ENCODE data around the gene GNAO1.

The GNAO1 gene

DNA sequence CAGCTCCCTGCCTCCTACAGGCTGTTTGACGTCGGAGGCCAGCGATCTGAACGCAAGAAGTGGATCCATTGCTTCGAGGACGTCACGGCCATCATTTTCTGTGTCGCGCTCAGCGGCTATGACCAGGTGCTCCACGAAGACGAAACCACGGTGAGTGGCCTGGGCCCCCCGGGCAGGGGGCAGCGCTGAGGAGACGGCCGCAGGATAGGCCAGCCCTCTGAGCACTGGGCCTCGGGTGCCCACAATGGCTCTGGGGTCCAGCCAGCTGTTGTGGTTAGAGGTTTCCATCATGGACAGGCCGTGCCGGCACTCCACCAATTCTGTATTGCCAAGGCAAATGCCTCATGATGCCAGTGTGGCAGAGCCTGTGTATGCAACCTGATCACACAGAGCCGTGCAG lies 145.4 kb downstream of the GNAO1 start:
- no peak for DNase-seq (ENCODE audit: low read depth)

DNA sequence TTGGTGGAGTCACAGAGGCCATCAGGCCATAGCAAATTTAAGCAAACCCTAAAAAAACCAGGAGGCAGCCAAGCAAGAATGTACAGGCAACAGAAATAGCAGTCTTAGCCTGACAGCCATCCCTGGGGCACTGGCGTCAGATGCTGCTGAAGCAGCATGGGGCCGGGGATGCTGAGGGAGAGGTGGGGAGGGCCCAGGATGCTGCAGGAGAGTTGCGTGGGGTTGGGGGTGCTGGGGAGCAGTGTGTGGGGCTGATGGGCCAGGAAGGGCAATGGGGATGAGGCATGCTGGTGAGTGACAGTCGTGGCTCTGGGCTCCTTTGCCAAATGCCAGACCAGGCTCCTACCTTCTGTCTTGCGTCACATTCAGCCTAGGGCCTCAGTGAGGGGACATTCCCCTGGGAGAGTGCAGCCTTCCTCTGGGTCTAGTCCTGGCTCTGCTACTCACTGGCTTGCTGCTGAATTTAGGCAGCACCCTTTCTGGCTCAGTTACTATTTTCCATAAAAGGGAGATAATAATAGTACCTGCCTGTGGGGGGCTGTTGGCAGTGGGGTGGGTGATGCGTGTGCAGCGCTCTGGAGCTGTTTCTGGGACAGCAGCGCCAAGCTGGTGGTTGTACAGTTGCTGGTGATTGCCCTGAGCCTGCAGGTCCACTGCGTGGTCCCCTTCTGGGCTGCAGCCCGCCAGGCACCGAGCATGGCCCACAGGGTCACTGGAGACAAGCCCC lies 146.0 kb downstream of the GNAO1 start:
- DNase-seq (ENCODE audit: low read depth) = no peak

GRCh38 chr16:56337858-56338325 lies 146.6 kb downstream of the GNAO1 start:
- DNase-seq (ENCODE audit: low read depth) = no peak

- DNase-seq (ENCODE audit: low read depth) = no peak
Measured at GRCh38 chr16:56338566-56339318, 147.5 kb downstream of the GNAO1 start.

DNA sequence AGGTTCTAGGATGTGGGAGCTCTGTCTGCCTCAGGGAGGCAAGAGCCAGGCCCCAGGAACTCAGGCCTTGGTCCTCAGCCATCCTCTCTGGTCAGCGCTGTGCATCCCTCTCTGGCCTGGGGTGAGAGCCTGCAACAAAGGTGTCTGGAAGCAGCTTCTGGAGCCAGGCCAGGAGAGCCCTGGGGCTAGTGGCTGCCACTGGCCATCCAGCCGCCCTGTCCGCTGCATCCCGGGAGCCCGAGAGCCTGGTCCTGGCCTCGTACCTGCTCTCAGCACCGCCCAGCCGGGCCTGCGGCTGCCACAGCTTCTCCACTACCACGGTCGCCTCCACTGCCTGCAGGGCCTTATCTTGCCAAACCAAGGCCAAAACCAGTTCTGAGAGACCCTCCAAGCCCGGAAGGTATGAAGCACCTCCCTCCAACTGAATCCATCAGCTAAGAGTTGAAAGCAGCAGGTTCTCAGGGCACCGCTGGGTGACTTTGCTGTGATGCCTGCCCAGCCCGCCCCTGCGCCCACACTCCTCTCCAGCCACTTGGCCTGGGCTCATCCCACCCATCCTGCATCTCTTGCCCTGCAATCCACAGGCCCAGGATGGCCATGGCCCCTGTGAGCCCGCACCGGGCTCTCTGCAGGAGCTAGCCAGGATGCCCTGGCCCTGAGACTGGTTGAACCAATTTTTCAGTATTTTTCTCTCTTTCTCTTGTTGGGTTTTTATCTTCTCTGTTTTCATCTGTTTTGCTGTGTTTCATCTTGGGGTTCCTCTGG lies 148.3 kb downstream of the GNAO1 start:
- DNase-seq (ENCODE audit: low read depth) = no peak

GRCh38 chr16:56340416-56340815 lies 149.1 kb downstream of the GNAO1 start:
- DNase-seq (ENCODE audit: low read depth) = no peak

DNA sequence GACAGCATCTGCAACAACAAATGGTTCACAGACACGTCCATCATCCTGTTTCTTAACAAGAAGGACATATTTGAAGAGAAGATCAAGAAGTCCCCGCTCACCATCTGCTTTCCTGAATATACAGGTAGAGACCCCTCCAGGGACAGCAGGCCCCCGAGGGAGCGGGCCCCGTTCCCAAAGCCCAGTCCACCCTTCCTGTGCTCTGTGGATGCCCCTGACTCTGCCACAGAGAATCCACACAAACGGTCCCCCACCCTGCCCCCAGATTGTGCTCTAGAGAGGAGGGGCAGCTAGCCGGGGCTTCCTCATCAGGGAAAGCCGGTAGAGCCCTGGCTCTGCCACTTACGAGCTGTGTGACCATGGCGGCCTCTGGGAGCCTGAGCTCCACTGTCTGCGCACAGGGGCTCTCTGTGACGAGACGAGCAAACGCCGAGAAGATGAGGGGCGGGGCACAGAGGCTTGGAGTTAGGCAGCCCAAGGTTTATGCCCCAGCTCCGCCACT lies 149.6 kb downstream of the GNAO1 start:
- no peak for DNase-seq (ENCODE audit: low read depth)

- DNase-seq (ENCODE audit: low read depth) = no peak
Measured at GRCh38 chr16:56341656-56342399, 150.5 kb downstream of the GNAO1 start.

- DNase-seq (ENCODE audit: low read depth) = no peak
Measured at GRCh38 chr16:56343661-56344517, 152.6 kb downstream of the GNAO1 start.

GRCh38 chr16:56344518-56345405 lies 153.5 kb downstream of the GNAO1 start:
- no peak for DNase-seq (ENCODE audit: low read depth)

DNA sequence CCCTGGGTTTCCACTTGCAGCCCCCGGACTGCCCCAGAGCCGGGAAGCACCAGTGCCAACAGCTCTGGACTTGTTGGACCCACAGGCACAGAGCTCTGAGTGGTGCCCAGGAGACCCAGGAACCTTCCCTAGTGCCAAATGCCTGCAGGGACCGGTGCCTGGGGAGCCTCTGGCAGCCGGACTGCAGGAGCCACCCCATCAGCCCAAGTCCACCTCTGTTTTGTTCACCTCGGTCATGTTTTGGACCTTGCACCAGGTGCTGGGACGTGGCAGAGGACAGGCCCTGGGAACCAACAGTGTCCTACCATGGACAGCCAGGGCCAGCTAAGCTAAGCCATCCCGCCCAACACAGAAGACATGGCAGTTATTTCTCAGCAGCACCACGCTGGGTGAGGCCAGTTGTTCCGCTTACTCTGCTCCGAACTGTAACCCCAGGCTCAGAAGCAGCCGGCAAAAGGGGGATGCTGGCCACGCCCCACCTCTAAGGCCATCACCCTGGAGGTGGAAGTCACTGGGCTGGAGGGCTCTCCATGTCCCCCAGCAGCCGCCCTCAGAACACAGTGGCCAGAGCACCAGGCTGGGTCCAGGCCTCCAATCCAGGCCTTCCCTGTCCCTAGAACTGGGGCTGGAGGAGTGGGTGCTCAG lies 154.2 kb downstream of the GNAO1 start:
- no peak for DNase-seq (ENCODE audit: low read depth)

DNA sequence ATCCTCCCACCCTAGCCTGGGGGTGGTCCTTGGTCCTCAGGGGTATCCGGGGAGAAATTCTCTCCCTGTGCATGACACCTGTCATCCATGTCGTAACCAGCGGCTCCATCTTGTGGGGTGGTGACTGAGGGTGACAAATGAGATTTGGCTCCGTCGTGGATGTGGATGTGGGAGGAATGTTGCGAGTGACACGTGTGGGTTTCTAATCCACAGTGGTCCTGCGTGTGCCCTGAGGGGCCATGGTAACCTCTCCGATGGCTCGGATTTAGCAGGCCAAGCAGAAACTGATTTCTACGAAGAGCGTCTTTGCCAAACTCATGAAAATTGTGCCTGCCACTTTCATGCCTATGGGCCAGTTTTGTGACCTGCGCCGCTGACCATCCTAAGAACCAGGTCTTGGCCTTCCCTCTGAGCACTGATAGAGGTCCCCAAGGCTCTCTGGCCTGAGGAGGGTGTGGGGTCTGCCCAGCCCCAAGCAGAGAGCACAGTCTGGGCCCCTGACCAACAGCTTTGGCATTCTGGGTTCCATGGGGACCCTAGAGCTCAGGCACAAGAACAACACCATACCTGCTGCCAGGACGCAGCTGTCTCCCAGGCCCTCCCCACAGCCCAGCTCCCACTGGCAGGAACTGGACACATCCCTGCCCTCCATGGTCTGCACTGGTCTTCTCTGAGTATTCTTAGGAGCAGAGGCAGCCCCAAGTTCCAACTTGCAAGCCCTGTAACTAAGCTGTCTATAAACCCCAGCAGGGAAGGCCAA lies 155.0 kb downstream of the GNAO1 start:
- DNase-seq (ENCODE audit: low read depth) = no peak

DNA sequence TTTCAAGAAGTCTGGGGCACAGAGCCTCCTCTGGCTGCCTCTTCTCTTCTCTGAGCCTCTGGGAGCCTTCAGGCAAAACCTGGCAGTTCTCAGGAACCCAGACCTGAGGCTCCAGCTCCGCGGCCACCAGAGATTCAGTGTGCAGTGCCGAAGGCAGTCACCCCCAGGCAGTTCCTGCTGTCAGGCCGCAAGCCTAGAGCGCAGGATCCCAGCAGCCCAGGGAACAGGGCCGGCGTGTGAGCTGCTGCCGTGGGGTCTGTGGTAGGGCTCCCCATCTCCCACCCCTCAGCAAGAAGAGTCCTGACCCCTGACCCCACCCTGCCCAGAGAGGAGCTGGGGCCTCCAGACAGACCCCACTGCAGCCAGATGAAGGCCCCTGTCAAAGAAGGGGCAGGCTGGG lies 155.9 kb downstream of the GNAO1 start:
- DNase-seq (ENCODE audit: low read depth) = no peak

DNA sequence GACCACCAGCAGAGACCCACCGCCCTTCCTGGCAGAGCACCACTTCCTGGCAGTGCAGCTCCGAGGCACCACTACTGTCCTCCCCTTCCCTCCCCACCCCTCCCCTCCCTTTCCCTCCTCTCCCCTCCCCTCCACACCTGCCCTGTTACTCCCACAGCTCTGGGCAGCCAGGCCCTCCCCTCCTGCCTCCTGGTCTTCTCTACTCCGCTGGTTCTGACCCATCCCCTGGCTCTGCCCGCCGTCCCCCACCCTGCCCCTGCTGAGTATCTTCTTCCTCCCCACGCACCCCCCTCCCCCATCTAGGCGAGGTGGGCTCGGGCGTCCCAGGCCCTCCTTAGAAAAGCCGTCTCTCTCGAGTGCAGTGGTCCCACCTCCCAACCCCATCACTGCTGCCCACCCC lies 156.4 kb downstream of the GNAO1 start:
- no peak for DNase-seq (ENCODE audit: low read depth)

DNA sequence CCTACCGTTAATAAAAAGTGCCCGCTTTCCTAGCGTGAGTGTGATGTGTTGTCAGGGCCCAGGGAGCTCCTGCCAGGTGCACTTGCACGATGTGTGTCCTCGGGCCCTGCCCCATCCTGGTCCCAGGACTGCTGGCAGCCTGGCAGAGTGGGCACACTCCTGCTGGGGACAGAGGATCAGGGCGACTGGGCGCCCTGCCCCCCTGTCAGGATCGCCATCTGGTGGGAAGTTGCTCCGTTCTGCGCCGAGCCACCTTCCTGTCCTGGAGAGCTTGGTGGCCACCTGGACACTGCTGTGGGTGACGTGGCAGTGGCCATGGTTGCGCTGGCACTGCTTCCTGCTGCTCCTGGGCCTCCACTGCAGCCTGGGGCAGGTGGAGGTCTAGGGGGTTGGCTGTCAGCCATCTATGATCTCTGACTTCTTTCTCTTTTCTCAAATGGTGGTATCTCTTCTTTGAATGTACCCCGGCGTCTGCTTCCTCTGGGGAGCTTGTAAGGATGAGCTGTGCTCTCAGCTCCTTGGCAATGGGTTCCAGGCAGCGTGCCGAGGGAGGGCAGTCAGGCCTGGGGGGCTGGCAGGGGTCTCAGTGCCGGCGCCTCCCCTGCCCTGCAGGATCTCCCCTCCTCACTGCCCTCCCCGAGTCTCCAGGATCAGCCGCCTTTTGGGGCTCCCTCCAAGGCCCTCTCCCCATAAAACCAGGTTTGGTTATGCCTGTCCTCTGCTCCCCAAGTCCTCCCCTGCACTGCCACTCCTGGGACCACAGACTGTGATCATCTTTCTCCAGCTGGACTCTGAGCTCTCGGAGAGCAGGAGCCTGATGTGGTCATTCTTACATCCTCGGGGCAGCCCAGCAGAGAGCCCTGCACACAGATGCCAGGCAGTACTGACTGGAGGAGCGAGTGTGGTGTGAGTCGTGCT lies 157.1 kb downstream of the GNAO1 start:
- DNase-seq (ENCODE audit: low read depth) = no peak

- DNase-seq (ENCODE audit: low read depth) = no peak
Measured at GRCh38 chr16:56349086-56349415, 157.8 kb downstream of the GNAO1 start.

DNA sequence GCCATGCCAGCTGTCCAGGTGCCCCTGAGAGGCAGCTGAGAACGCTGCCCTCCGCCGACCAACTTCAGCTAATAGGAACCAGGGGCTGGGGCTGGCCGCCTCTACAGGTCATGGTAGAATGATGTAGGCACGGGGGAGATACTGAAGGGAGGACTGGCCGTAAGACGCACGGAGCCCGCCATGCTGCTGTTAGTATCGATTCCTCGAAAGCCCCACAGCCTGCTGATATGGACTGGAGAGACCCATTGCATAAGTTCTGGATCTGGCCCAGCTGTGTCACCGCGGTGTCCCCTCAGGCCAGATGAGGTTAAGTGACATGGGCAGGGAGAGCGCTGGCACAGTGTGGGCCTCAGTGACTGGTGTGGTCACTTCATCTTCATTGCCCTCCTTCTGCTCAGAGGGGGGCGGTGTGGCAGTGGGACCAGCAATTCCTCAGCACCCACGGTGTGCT lies 158.4 kb downstream of the GNAO1 start:
- DNase-seq (ENCODE audit: low read depth) = no peak

Data from activated T-cell treated with anti-CD3 and anti-CD28 coated beads for 48 hours (primary cell).